Left ventricle myocardium inferior (tissue), 1 donor: ENCODE measurements around the gene WAC. TPM values are rescaled to one million over a fixed set of nuclear protein-coding genes. Genes with fewer than 3 reads are reported as not detected.
A peak's percentile ranks its signal among the peaks of the same experiment; 100 is the strongest.
"Not testable (repeated sequence)": the region's sequence is repeated elsewhere in the genome, so short reads cannot be mapped to it uniquely, and the experiment has no call there.

ENCODE experiments used
- DNase-seq: peaks from one replicate; pipeline ENCODE4 v3.0.0-alpha.2; 2020
- H3K27ac ChIP-seq: fragments of 200-600 bp; replicated peaks from 2 replicates; pipeline ENCODE4 v1.8.0; 2021
- H3K27me3 ChIP-seq: fragments of 200-600 bp; 2 replicates; pipeline ENCODE4 v1.8.0; 2021; ENCODE audit warnings: low read depth
- H3K36me3 ChIP-seq: fragments of 200-600 bp; 2 replicates; pipeline ENCODE4 v1.8.0; 2021
- H3K4me1 ChIP-seq: fragments of 200-600 bp; 2 replicates; pipeline ENCODE4 v1.8.0; 2021
- H3K4me3 ChIP-seq: fragments of 200-600 bp; 2 replicates; pipeline ENCODE4 v1.8.0; 2021; ENCODE audit warnings: mild to moderate bottlenecking, moderate library complexity
- H3K9me3 ChIP-seq: fragments of 200-600 bp; replicated peaks from 2 replicates; pipeline ENCODE4 v1.8.0; 2021
- CTCF ChIP-seq: fragments of 200-600 bp; IDR thresholded peaks from 2 replicates; pipeline ENCODE4 v1.8.0; 2021; ENCODE audit warnings: antibody characterized with exemption, mild to moderate bottlenecking, borderline replicate concordance
- intact Hi-C: fragments of 100-400 bp; cut with micrococcal nuclease; formaldehyde crosslinking; loops from one replicate; pipeline ENCODE4 v1.11.0; 2022
- total RNA-seq: library from RNA; stranded (reverse); fragmentation: NEBNext Ultra II Directional; extraction: Animal tissue kit (Norgen Biotek cat#: 25700); gene quantifications from one replicate; pipeline ENCODE4 v1.2.1, GENCODE V29; 2021
- donor health status: DM: no; HTN: yes; CAD: no; lungs with severe emphysema.

The WAC gene
- total RNA-seq, 1 donor from 2014 or later = 103 TPM

DNA sequence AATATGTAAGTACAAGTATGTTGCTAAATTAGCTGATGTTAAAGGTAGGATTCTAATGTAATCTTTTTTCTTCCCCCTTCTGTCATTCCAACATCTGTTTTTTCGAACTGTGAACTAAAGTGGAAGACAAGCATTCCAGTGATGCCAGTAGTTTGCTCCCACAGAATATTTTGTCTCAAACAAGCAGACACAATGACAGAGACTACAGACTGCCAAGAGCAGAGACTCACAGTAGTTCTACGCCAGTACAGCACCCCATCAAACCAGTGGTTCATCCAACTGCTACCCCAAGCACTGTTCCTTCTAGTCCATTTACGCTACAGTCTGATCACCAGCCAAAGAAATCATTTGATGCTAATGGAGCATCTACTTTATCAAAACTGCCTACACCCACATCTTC is 62.7 kb downstream of the WAC start:
- peaks cover 37% of the 10 kb centered on the region for H3K36me3 ChIP-seq
- peaks cover 70% of the 10 kb centered on the region for H3K4me1 ChIP-seq
- H3K4me3 ChIP-seq = no peak overlapping the region
- no peak overlapping the region for H3K27ac ChIP-seq
- intact Hi-C loops = no loop called here
- DNase-seq = no peak
- H3K27me3 ChIP-seq = no peaks in the 10 kb centered on the region
- no peak for TF ChIP-seq CTCF
- no peaks in the 10 kb centered on the region for H3K9me3 ChIP-seq

DNA sequence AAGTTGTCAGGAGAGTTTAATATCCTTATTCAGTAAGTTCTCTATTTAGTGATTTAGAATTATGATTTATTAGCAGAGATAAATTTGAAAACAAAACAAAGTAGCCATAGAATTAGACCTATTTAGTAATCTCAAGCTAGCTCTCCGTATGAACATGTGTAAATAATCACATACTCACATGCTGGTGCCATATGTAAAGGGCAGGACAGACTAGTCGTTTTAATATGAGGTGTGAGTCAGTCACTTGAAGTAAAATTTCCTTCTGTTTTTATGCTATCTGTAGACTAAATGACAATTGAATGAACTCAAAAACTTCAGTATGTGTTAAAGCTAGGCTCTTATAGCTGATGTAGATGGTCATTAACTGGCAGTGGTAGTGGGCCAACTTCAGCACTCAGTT is 67.1 kb downstream of the WAC start:
- H3K27ac ChIP-seq = no peak overlapping the region
- no peaks in the 10 kb centered on the region for H3K27me3 ChIP-seq
- intact Hi-C loops = no loop called here
- no peak overlapping the region for H3K4me3 ChIP-seq
- DNase-seq = no peak
- no peak for TF ChIP-seq CTCF
- H3K9me3 ChIP-seq = no peaks in the 10 kb centered on the region
- peaks cover 14% of the 10 kb centered on the region for H3K36me3 ChIP-seq
- H3K4me1 ChIP-seq = peaks cover 80% of the 10 kb centered on the region

GRCh38 chr10:28601012-28601411 is 68.1 kb downstream of the WAC start:
- Histone ChIP-seq H3K4me3 (no peak overlapping the region), H3K4me1 (peaks cover 80% of the 10 kb centered on the region), H3K27me3 (no peaks in the 10 kb centered on the region), H3K27ac (no peak overlapping the region), H3K9me3 (no peaks in the 10 kb centered on the region), H3K36me3 (peaks cover 9% of the 10 kb centered on the region)
- no peak for DNase-seq
- intact Hi-C loops = no loop called here
- no peak for TF ChIP-seq CTCF

- Histone ChIP-seq H3K9me3 (no peaks in the 10 kb centered on the region), H3K4me1 (peaks cover 59% of the 10 kb centered on the region)
- intact Hi-C loops = no loop called here
Observed at GRCh38 chr10:28604567-28605536, 71.9 kb downstream of the WAC start.

GRCh38 chr10:28606568-28606967 is 73.7 kb downstream of the WAC start:
- intact Hi-C loops = no loop called here
- TF ChIP-seq CTCF = no peak
- DNase-seq = no peak
- H3K4me1 ChIP-seq = peaks cover 61% of the 10 kb centered on the region
- H3K27me3 ChIP-seq = no peaks in the 10 kb centered on the region
- no peaks in the 10 kb centered on the region for H3K9me3 ChIP-seq
- H3K36me3 ChIP-seq = peaks cover 38% of the 10 kb centered on the region
- no peak overlapping the region for H3K4me3 ChIP-seq
- H3K27ac ChIP-seq = no peak overlapping the region

More at GRCh38 chr10:28604567-28605536, 71.9 kb downstream of the WAC start:
- Histone ChIP-seq H3K4me3 (no peak overlapping the region), H3K27me3 (no peaks in the 10 kb centered on the region), H3K36me3 (peaks cover 21% of the 10 kb centered on the region), H3K27ac (peak overlapping the region; percentile 39)
- no peak for DNase-seq
- TF ChIP-seq CTCF = no peak

DNA sequence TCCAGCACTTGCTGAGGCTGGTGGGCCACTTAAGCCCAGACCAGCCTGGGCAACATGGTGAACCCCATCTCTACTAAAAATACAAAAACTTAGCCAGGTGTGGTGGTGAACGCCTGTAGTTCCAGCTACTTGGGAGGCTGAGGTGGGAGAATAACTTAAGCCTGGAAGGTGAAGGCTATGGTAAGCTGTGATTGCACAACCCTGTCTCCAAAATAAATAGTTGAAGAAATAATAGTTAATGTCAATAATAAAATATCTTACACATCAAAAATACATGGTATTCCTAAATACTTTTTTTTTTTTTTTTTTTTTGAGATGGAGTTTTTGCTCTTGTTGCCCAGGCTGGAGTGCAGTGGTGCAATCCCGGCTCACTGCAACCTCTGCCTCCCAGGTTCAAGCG is 76.7 kb downstream of the WAC start:
- H3K27me3 ChIP-seq, H3K4me3 ChIP-seq, intact Hi-C loops, H3K9me3 ChIP-seq, H3K27ac ChIP-seq, DNase-seq: not testable (repeated sequence)
- H3K4me1 ChIP-seq = peaks cover 40% of the 10 kb centered on the region
- H3K36me3 ChIP-seq = peaks cover 67% of the 10 kb centered on the region
